Thyroid gland (tissue), 4 donors: Measurements from ENCODE around the gene AHI1.

Experiments
- CTCF ChIP-seq, 6 experiments: fragments of 200-600 bp in 3 of 6; fragments of 450-650 bp in 3 of 6; sonication (generic) in 3 of 6; IDR thresholded peaks; one replicate each; pipeline ENCODE4 v1.5.1; 2016 to 2019; ENCODE audit warnings: antibody characterized with exemption in 6 of 6, mild to moderate bottlenecking in 2 of 6, inconsistent platforms in 1 of 6, moderate library complexity in 1 of 6
- POLR2A ChIP-seq, 2 donors: fragments of 450-650 bp; IDR thresholded peaks; one replicate each; pipeline ENCODE4 v1.6.1; 2017; ENCODE audit warnings: antibody characterized with exemption in 2 of 2, mild to moderate bottlenecking in 2 of 2, moderate library complexity in 1 of 2

- TF ChIP-seq CTCF (IDR thresholded peaks at IDR 0.05): no peak
- TF ChIP-seq POLR2A (IDR thresholded peaks at IDR 0.05): no peak
Measured at GRCh38 chr6:135289816-135290215, 207.7 kb downstream of the AHI1 start.
